Prostate gland (tissue), 2 donors: Measurements from ENCODE around the gene DDI2.

ENCODE experiments used
- CTCF ChIP-seq, 4 experiments: fragments of 200-600 bp in 2 of 4; fragments of 450-650 bp in 2 of 4; sonication (generic) in 2 of 4; IDR thresholded peaks; 1 replicate in 3 of 4; 2 replicates in 1 of 4; pipeline ENCODE4 v1.5.1; 2016 to 2019; ENCODE audit warnings: antibody characterized with exemption in 4 of 4, mild to moderate bottlenecking in 2 of 4, moderate library complexity in 2 of 4
- POLR2A ChIP-seq: fragments of 450-650 bp; IDR thresholded peaks from one replicate; pipeline ENCODE4 v1.6.1; 2016; ENCODE audit warnings: antibody characterized with exemption, mild to moderate bottlenecking
- POLR2AphosphoS5 ChIP-seq: sonication (generic); formaldehyde crosslinking; IDR thresholded peaks from one replicate; pipeline ENCODE4 v1.6.1; 2017; ENCODE audit warnings: antibody characterized with exemption

GRCh38 chr1:15627343-15627988, 10.2 kb downstream of the DDI2 start:
- TF ChIP-seq CTCF (IDR thresholded peaks at IDR 0.05) (no peak), POLR2AphosphoS5 (no peak), POLR2A (no peak)
